ENCODE measurements around the gene TRIM7.

DNA sequence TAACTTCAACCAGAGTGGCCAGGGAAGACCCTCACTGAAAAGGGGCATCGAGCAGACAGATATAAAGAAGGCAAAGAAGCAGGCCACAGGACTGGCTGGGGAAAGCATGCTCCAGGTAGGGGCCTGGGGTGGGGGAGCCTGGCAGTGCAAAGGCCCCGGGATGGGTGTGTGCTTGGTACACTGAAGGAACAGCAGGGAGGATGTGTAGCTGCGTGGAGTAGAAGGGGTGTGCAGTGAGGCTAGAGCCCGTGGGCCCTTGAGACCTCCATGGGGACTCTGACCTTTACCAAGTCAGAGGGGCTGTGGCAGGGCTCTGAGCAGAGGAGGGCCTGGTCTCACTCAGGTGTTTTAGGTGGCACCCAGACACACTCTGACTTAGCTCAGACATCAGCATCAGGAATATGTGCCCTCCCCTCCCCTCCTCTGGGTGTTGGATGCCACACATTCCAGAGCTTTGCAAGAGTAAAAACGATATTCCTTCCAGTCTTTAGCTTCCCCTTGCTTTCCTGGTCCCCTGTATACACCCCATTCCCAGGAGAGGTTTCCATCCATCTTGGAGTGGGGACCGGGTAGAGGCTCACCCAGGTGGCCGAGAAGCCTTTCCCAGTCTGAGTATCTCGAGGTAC is 7.6 kb downstream of the TRIM7 start:
- TF ChIP-seq, protein P1, sequence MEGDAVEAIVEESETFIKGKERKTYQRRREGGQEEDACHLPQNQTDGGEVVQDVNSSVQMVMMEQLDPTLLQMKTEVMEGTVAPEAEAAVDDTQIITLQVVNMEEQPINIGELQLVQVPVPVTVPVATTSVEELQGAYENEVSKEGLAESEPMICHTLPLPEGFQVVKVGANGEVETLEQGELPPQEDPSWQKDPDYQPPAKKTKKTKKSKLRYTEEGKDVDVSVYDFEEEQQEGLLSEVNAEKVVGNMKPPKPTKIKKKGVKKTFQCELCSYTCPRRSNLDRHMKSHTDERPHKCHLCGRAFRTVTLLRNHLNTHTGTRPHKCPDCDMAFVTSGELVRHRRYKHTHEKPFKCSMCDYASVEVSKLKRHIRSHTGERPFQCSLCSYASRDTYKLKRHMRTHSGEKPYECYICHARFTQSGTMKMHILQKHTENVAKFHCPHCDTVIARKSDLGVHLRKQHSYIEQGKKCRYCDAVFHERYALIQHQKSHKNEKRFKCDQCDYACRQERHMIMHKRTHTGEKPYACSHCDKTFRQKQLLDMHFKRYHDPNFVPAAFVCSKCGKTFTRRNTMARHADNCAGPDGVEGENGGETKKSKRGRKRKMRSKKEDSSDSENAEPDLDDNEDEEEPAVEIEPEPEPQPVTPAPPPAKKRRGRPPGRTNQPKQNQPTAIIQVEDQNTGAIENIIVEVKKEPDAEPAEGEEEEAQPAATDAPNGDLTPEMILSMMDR (IDR thresholded peaks at IDR 0.05): no peak
- no peak for TF ChIP-seq POLR2A (IDR thresholded peaks at IDR 0.05)
- no peak for TF ChIP-seq POLR2AphosphoS5 (IDR thresholded peaks at IDR 0.05)

Data from stomach (tissue), 4 donors.